GM12878 (cell line): ENCODE data around the gene FAM107A. TPM values are rescaled to one million over a fixed set of nuclear protein-coding genes. Genes with fewer than 3 reads are reported as not detected.

Experiments used
- ATAC-seq: fragments of 200-7000 bp; cut with Tn5 transposase; 3 replicates; pipeline ENCODE4 v1.9.1; 2020; ENCODE audit warnings: mild to moderate bottlenecking, moderate library complexity
- BruUV-seq: library from RNA; stranded (reverse); fragments of 400-500 nt; replicated peaks from 2 replicates; lab custom pipeline; 2021; lab: Mats Ljungman, UMichigan
- CTCF ChIA-PET: fragments of 300-600 bp; sonication (Branson Sonifier 250); formaldehyde crosslinking; extraction: SDS; loops from one replicate; lab custom pipeline; 2021; ENCODE audit warnings: inconsistent platforms; lab: Yijun Ruan, JAX
- POLR2A ChIA-PET: fragments of 350-600 bp; formaldehyde crosslinking; extraction: SDS; loops from one replicate; lab custom pipeline; 2021; ENCODE audit warnings: inconsistent platforms; lab: Charles Lee
- RAD21 ChIA-PET: fragments of 300-600 bp; sonication (Branson Sonifier 250); formaldehyde crosslinking; loops from one replicate; lab custom pipeline; 2023; ENCODE audit warnings: antibody characterized with exemption; ENCODE audit not compliant: unreplicated experiment; lab: Charles Lee
- SMC1A ChIA-PET: fragments of 300-600 bp; sonication (Branson Sonifier 250); formaldehyde crosslinking; loops from one replicate; lab custom pipeline; 2023; ENCODE audit not compliant: unreplicated experiment, uncharacterized antibody; lab: Charles Lee
- DNase-seq: peaks from one replicate; pipeline ENCODE4 v3.0.0-alpha.2; 2011; ENCODE audit warnings: low read depth, low spot score
- FAIRE-seq: peaks from 3 replicates; lab custom pipeline; 2011; peaks lifted over from hg19 to GRCh38; lab: Jason Lieb, UNC
- H2AFZ ChIP-seq: 2 replicates; pipeline ENCODE4 v1.6.0; 2011; ENCODE audit warnings: low read depth, low read length, control low read depth; ENCODE audit not compliant: control insufficient read depth
- H3K27ac ChIP-seq: 2 replicates; pipeline ENCODE4 v1.5.1; 2011; ENCODE audit warnings: control low read depth; ENCODE audit not compliant: control insufficient read depth, insufficient read depth
- H3K27me3 ChIP-seq, 2 experiments: replicated peaks in 1 of 2; 2 replicates each; pipeline versions ENCODE4 v1.6.0 to v1.6.1; 2011; ENCODE audit warnings: low read length in 1 of 2; ENCODE audit not compliant: control insufficient read depth in 2 of 2, insufficient read depth in 2 of 2
- H3K36me3 ChIP-seq, 2 experiments: 2 replicates each; pipeline ENCODE4 v1.5.1; 2011; ENCODE audit warnings: low read length in 1 of 2; ENCODE audit not compliant: control insufficient read depth in 2 of 2, insufficient read depth in 2 of 2
- H3K4me1 ChIP-seq: 2 replicates; pipeline ENCODE4 v1.6.1; 2011; ENCODE audit warnings: mild to moderate bottlenecking, low read length, moderate library complexity, mixed read lengths; ENCODE audit not compliant: control insufficient read depth, insufficient read depth
- H3K4me2 ChIP-seq: 2 replicates; pipeline ENCODE4 v1.6.0; 2011; ENCODE audit warnings: control low read depth; ENCODE audit not compliant: control insufficient read depth, insufficient read depth
- H3K4me3 ChIP-seq: fragments of 200-600 bp; sonication (generic); 2 replicates; pipeline ENCODE4 v1.5.1; 2016
- H3K79me2 ChIP-seq: 2 replicates; pipeline ENCODE4 v1.6.0; 2011; ENCODE audit warnings: low read length; ENCODE audit not compliant: control insufficient read depth, insufficient read depth
- H3K9ac ChIP-seq: 2 replicates; pipeline ENCODE4 v1.8.0; 2011; ENCODE audit warnings: low read length, control low read depth, mixed read lengths; ENCODE audit not compliant: control insufficient read depth, insufficient read depth
- H3K9me3 ChIP-seq: replicated peaks from 3 replicates; pipeline ENCODE4 v1.5.1; 2011; ENCODE audit warnings: mild to moderate bottlenecking, low read length; ENCODE audit not compliant: control insufficient read depth, insufficient read depth
- H4K20me1 ChIP-seq: 2 replicates; pipeline ENCODE4 v1.6.0; 2011; ENCODE audit not compliant: control insufficient read depth, insufficient read depth
- CHD4 ChIP-seq: fragments of 200-600 bp; sonication (generic); IDR thresholded peaks from 2 replicates; pipeline ENCODE4 v1.6.1; 2016; ENCODE audit warnings: mild to moderate bottlenecking
- DPF2 ChIP-seq: fragments of 450-650 bp; IDR thresholded peaks from 2 replicates; pipeline ENCODE4 v1.6.1; 2017; ENCODE audit warnings: mild to moderate bottlenecking
- ELK1 ChIP-seq: IDR thresholded peaks from 2 replicates; pipeline ENCODE4 v1.6.1; 2012; ENCODE audit warnings: low read depth, low read length, improper control_type of control experiment
- EP300 ChIP-seq, 2 experiments: fragments of 150-350 bp in 1 of 2; IDR thresholded peaks; 2 replicates each; pipeline ENCODE4 v1.6.1; 2011 to 2012; ENCODE audit warnings: low read depth in 2 of 2, low read length in 2 of 2, borderline replicate concordance in 1 of 2, improper control_type of control experiment in 1 of 2, inconsistent platforms in 1 of 2; ENCODE audit not compliant: control insufficient read depth in 1 of 2
- JUNB ChIP-seq: IDR thresholded peaks from 2 replicates; pipeline ENCODE4 v1.6.1; 2016; ENCODE audit warnings: antibody characterized with exemption, mild to moderate bottlenecking
- KLF5 ChIP-seq: fragments of 450-650 bp; IDR thresholded peaks from 2 replicates; pipeline ENCODE4 v1.6.1; 2014; ENCODE audit warnings: mild to moderate bottlenecking; ENCODE audit not compliant: partially characterized antibody
- MTA2 ChIP-seq: fragments of 450-650 bp; IDR thresholded peaks from 2 replicates; pipeline ENCODE4 v1.6.1; 2016; ENCODE audit warnings: low read depth, mild to moderate bottlenecking, moderate library complexity
- NR2C1 ChIP-seq: fragments of 450-650 bp; IDR thresholded peaks from 2 replicates; pipeline ENCODE4 v1.6.1; 2017; ENCODE audit warnings: antibody characterized with exemption, mild to moderate bottlenecking, moderate library complexity
- NR2C2 ChIP-seq: IDR thresholded peaks from 2 replicates; pipeline ENCODE4 v1.6.1; 2011; ENCODE audit warnings: borderline replicate concordance, low read depth; ENCODE audit not compliant: control insufficient read depth, insufficient read length
- PAX8 ChIP-seq: fragments of 450-650 bp; IDR thresholded peaks from 2 replicates; pipeline ENCODE4 v1.6.1; 2017; ENCODE audit warnings: mild to moderate bottlenecking, moderate library complexity
- SMAD5 ChIP-seq: IDR thresholded peaks from 2 replicates; pipeline ENCODE4 v1.6.1; 2016; ENCODE audit warnings: antibody characterized with exemption, low read depth
- SREBF1 ChIP-seq: IDR thresholded peaks from 2 replicates; pipeline ENCODE4 v1.6.1; 2012; ENCODE audit warnings: mild to moderate bottlenecking, low read length
- SRF ChIP-seq, 2 experiments: IDR thresholded peaks; 2 replicates each; pipeline ENCODE4 v1.6.1; 2011; ENCODE audit warnings: low read depth in 2 of 2, low read length in 2 of 2, mild to moderate bottlenecking in 1 of 2, moderate library complexity in 1 of 2
- SUZ12 ChIP-seq: fragments of 200-600 bp; sonication (generic); IDR thresholded peaks from one replicate; pipeline ENCODE4 v1.6.1; 2018; ENCODE audit warnings: antibody characterized with exemption, mild to moderate bottlenecking; ENCODE audit not compliant: unreplicated experiment
- USF2 ChIP-seq: IDR thresholded peaks from 2 replicates; pipeline ENCODE4 v1.6.1; 2011; ENCODE audit warnings: low read depth, low read length, improper control_type of control experiment, borderline replicate concordance
- ZNF274 ChIP-seq: IDR thresholded peaks from one replicate; pipeline ENCODE4 v1.8.0; 2011; ENCODE audit not compliant: insufficient read length, insufficient read depth
- WGBS: methylation state at CpG from one replicate; pipeline ENCODE4 v1.1.6; 2016; ENCODE audit warnings: low lambda C conversion rate; ENCODE audit not compliant: insufficient replicate concordance, insufficient coverage; ENCODE audit errors: missing lambda C conversion rate; 5-methylcytosine and 5-hydroxymethylcytosine counted together
- in situ Hi-C: fragments of 300-500 bp; cut with MboI; formaldehyde crosslinking; loops from 9 replicates; pipeline ENCODE4 v1.14.3; 2018; ENCODE audit warnings: mixed read lengths
- intact Hi-C: fragments of 100-400 bp; cut with micrococcal nuclease; formaldehyde crosslinking; loops from one replicate; pipeline ENCODE4 v1.14.2; 2022; ENCODE audit not compliant: unreplicated experiment
- polyA plus RNA-seq, 11 experiments: library from polyadenylated mRNA; depleted of rRNA in 4 of 11; unstranded in 6 of 11; stranded (reverse) in 5 of 11; fragments of >200 nt; fragmentation: Nextera tagmentation in 4 of 11; fragmentation: Illumina TruSeq in 1 of 11; extraction: Ambion mirVana in 4 of 11; extraction: Trizol in 1 of 11; gene quantifications; 1 replicate in 1 of 11; 2 replicates in 10 of 11; pipeline versions ENCODE4 v1.2.1 to v1.2.3, GENCODE V29; 2011 to 2016; ENCODE audit warnings: inconsistent platforms in 2 of 11, missing spikeins in 2 of 11, low read depth in 1 of 11
- total RNA-seq, 4 experiments: library from RNA; depleted of rRNA in 3 of 4; stranded (reverse); fragments of >200 nt in 3 of 4; fragmentation: Illumina TruSeq in 1 of 4; extraction: Trizol in 1 of 4; gene quantifications; 2 replicates each; pipeline versions ENCODE4 v1.2.1 to v1.2.3, GENCODE V29; 2013 to 2021

The FAM107A gene
- total and polyA plus RNA-seq, 10 of the 15 experiments (the other 5 are each of a cell fraction or from before 2014, with no cell fraction given), result not detected

- H3K4me3 ChIP-seq, result no peak overlapping the region
- H3K4me1 ChIP-seq, result no peaks in the 10 kb centered on the region
- no peaks in the 10 kb centered on the region for H3K9me3 ChIP-seq
- no peaks in the 10 kb centered on the region for H3K79me2 ChIP-seq
- no TSS peak for BruUV-seq
- no peaks in the 10 kb centered on the region for H4K20me1 ChIP-seq
- intact Hi-C loops, result no loop called here
- TF ChIP-seq JUNB, result no peak
- WGBS, result 58% methylated on average over 6 of the region's 6 CpGs
- no peak overlapping the region for H3K27ac ChIP-seq
- no peak overlapping the region for H2AFZ ChIP-seq
- H3K4me2 ChIP-seq, result no peak overlapping the region
- FAIRE-seq, result no peak
- ChIA-PET POLR2A (no interaction called here), CTCF (interaction anchor here (1.7 kb wide), 1 partner anchor 32 kb away, joined by 4 read pairs; no protein-coding TSS in a partner anchor), SMC1A (interaction anchor here (1.4 kb wide), 1 partner anchor 9 kb away, joined by 3 read pairs; no protein-coding TSS in a partner anchor), RAD21 (no interaction called here)
- H3K36me3 ChIP-seq, result no peaks in the 10 kb centered on the region
- in situ Hi-C loops, result no loop called here
- no peak overlapping the region for H3K9ac ChIP-seq
- no peaks in the 10 kb centered on the region; a peak in 3 of 4 replicates for H3K27me3 ChIP-seq
- DNase-seq, result no peak
- no peak for ATAC-seq
Observed at GRCh38 chr3:58597770-58598310, 20.6 kb upstream of the FAM107A start.

- H3K4me2 ChIP-seq, result no peak overlapping the region
- intact Hi-C loops (no loop called here), in situ Hi-C loops (no loop called here)
- no peaks in the 10 kb centered on the region for H4K20me1 ChIP-seq
- H2AFZ ChIP-seq, result no peak overlapping the region
- H3K9me3 ChIP-seq, result no peaks in the 10 kb centered on the region
- ChIA-PET POLR2A (no interaction called here), RAD21 (no interaction called here), CTCF (interaction anchor here (1.7 kb wide), 1 partner anchor 33 kb away, joined by 4 read pairs; no protein-coding TSS in a partner anchor), SMC1A (interaction anchor here (1.4 kb wide), 1 partner anchor 10 kb away, joined by 3 read pairs; no protein-coding TSS in a partner anchor)
- WGBS, result 3% methylated on average over 4 of the region's 4 CpGs
- no peak overlapping the region for H3K4me3 ChIP-seq
- H3K79me2 ChIP-seq, result no peaks in the 10 kb centered on the region
- no peak for FAIRE-seq
- H3K36me3 ChIP-seq, result no peaks in the 10 kb centered on the region
- ATAC-seq, result no peak
- BruUV-seq, result no TSS peak
- no peak overlapping the region for H3K9ac ChIP-seq
- DNase-seq, result no peak
- no peaks in the 10 kb centered on the region for H3K4me1 ChIP-seq
- H3K27me3 ChIP-seq, result no peaks in the 10 kb centered on the region; a peak in 3 of 4 replicates
- H3K27ac ChIP-seq, result no peak overlapping the region
- TF ChIP-seq EP300 (IDR thresholded peaks at IDR 0.05; ENCODE audit: borderline replicate concordance in 1 of 2, control insufficient read depth in 1 of 2, low read depth in 2 of 2, low read length in 2 of 2), result no peak
- TF ChIP-seq NR2C2, result no peak
- no peak for TF ChIP-seq DPF2
- TF ChIP-seq SMAD5, result no peak
- TF ChIP-seq MTA2, result no peak
- no peak for TF ChIP-seq NR2C1
- TF ChIP-seq KLF5, result no peak
- TF ChIP-seq SRF (IDR thresholded peaks at IDR 0.05; ENCODE audit: low read depth in 2 of 2, low read length in 2 of 2), result no peak
- no peak for TF ChIP-seq USF2
- TF ChIP-seq PAX8, result no peak
- TF ChIP-seq ZNF274, result no peak
- TF ChIP-seq ELK1, result no peak
- no peak for TF ChIP-seq SUZ12
- no peak for TF ChIP-seq CHD4
- no peak for TF ChIP-seq SREBF1
Observed at GRCh38 chr3:58596834-58597518, 19.8 kb upstream of the FAM107A start.
